ENCODE results near the gene AUTS2. TPM values are rescaled to one million over a fixed set of nuclear protein-coding genes. Genes with fewer than 3 reads are reported as not detected.

AUTS2 gene
- total and polyA plus RNA-seq, 9 of the 15 experiments (the other 6 are each of a cell fraction or from before 2014, with no cell fraction given), result 0.58 TPM; not detected in 8

DNA sequence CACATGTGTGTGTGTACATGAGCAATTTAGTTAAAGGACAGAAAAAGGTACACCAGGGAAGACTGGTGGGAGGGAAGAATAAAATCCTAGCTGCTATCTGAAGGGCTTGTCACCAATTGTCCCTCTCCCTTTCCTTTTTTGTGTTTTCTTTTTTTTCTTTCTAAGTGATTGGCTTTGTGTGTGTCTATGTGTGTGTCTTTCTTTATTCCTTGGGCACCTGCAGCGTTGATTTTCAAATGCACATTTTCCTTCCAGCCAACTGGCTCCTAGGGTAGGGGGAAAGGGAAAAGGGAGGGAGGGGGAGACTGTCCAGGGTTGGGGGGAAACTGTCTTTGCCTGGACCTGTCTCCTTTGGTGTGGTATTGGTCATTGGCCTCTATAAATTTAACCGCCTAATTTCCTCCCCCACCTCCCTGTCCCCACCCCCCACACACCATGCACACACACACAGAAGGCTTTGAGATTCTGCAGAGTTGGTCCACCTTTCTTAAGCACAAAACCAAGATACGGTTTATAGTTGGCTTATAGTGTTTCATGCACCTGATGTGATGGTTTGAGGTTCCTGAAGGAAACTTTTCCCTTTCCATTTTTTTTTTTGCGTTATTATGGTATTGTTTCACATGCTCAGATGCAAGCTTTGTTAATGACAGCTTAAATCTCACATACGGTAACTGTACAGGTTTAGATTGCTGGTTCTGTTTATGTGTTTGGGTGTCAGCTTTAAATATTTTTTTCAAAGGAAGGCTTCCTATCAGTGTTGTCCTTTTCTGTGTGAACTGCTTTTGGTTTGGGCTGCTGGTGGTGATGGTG, 2.6 kb downstream of the AUTS2 start (continued):
- TF ChIP-seq BDP1 (IDR thresholded peaks at IDR 0.05; ENCODE audit: insufficient read depth, insufficient read length) (no peak), ZNF311 (CRISPR knock-in tag; IDR thresholded peaks at IDR 0.05) (no peak), HLTF (IDR thresholded peaks at IDR 0.05) (no peak)
- TF ChIP-seq, protein P1, sequence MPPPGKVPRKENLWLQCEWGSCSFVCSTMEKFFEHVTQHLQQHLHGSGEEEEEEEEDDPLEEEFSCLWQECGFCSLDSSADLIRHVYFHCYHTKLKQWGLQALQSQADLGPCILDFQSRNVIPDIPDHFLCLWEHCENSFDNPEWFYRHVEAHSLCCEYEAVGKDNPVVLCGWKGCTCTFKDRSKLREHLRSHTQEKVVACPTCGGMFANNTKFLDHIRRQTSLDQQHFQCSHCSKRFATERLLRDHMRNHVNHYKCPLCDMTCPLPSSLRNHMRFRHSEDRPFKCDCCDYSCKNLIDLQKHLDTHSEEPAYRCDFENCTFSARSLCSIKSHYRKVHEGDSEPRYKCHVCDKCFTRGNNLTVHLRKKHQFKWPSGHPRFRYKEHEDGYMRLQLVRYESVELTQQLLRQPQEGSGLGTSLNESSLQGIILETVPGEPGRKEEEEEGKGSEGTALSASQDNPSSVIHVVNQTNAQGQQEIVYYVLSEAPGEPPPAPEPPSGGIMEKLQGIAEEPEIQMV (tag; conservative IDR thresholded peaks at IDR 0.05; ENCODE audit: low read depth), result no peak
- TF ChIP-seq, protein P2, sequence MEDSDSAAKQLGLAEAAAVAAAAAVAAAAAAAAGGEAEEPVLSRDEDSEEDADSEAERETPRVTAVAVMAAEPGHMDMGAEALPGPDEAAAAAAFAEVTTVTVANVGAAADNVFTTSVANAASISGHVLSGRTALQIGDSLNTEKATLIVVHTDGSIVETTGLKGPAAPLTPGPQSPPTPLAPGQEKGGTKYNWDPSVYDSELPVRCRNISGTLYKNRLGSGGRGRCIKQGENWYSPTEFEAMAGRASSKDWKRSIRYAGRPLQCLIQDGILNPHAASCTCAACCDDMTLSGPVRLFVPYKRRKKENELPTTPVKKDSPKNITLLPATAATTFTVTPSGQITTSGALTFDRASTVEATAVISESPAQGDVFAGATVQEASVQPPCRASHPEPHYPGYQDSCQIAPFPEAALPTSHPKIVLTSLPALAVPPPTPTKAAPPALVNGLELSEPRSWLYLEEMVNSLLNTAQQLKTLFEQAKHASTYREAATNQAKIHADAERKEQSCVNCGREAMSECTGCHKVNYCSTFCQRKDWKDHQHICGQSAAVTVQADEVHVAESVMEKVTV (CRISPR knock-in tag; IDR thresholded peaks at IDR 0.05), result no peak

DNA sequence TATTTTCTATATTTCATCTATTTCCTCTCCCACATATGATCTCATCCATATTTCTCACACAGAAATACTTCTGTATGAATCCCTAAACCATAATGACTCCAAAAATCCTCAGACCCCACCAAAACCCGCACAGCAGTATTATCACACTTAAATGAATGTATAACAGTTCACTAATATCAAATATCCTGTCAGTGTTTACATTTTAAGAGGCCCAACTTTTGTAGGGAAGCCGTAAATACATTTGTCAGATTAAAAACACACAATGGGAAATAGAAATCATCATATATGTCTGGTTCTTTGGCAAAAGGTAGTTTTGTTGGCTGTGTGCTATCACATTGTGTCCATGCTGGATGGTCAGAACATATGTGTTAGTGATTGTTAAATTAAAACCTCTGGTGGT, 4.2 kb downstream of the AUTS2 start:
- Histone ChIP-seq H3K4me2 (ENCODE audit: insufficient read depth, low read length) (no peak overlapping the region), H3K27ac (ENCODE audit: extremely low read depth, low read depth, low read length) (no peak overlapping the region), H3K9ac (ENCODE audit: insufficient read depth in 1 of 2, low read depth in 2 of 2, low read length in 2 of 2) (no peak overlapping the region), H3K36me3 (ENCODE audit: control insufficient read depth, insufficient read depth, low read length) (no peaks in the 10 kb centered on the region), H2AFZ (ENCODE audit: low read depth, low read length) (no peak overlapping the region), H4K20me1 (replicated peaks; ENCODE audit: control insufficient read depth, insufficient read depth, low read length) (no peaks in the 10 kb centered on the region), H3K9me1 (ENCODE audit: control insufficient read depth, insufficient read depth, low read length) (no peaks in the 10 kb centered on the region), H3K9me3 (replicated peaks; ENCODE audit: control insufficient read depth, insufficient read depth, low read depth, low read length) (no peaks in the 10 kb centered on the region), H3K4me1 (replicated peaks in 1 of 2; ENCODE audit: control insufficient read depth in 2 of 2, insufficient read depth in 2 of 2, low read length in 2 of 2) (peaks cover 0 to 22% of the 10 kb centered on the region in 2 experiments; a peak in 2 of 5 replicates), H3K4me3 (no peak overlapping the region), H3K79me2 (ENCODE audit: control insufficient read depth, insufficient read depth, low read length) (no peaks in the 10 kb centered on the region), H3K27me3 (ENCODE audit: control insufficient read depth in 2 of 2, insufficient read depth in 2 of 2, low read length in 2 of 2) (peaks cover 10 to 13% of the 10 kb centered on the region in 2 experiments; a peak in 3 of 5 replicates)
- DNase-seq (ENCODE audit: extremely low read depth in 1 of 4, low spot score in 3 of 4) (no peak), ATAC-seq (no peak), FAIRE-seq (no peak)
- in situ Hi-C loops (cut with MboI), result no loop called here
- ChIA-PET POLR2A (no interaction called here), CTCF (ENCODE audit: low intra/inter-chr PET ratio) (interaction anchor here (0.7 kb wide), 1 partner anchor 177 kb away, joined by 3 read pairs; no protein-coding TSS in a partner anchor)
- WGBS (ENCODE audit: insufficient coverage, low coverage, missing lambda C conversion rate), result 0% methylated on average over 2 of the region's 2 CpGs
- BruUV-seq (replicated peaks), result no TSS peak
- intact Hi-C loops (cut with micrococcal nuclease), result no loop called here
- TF ChIP-seq, protein P3, sequence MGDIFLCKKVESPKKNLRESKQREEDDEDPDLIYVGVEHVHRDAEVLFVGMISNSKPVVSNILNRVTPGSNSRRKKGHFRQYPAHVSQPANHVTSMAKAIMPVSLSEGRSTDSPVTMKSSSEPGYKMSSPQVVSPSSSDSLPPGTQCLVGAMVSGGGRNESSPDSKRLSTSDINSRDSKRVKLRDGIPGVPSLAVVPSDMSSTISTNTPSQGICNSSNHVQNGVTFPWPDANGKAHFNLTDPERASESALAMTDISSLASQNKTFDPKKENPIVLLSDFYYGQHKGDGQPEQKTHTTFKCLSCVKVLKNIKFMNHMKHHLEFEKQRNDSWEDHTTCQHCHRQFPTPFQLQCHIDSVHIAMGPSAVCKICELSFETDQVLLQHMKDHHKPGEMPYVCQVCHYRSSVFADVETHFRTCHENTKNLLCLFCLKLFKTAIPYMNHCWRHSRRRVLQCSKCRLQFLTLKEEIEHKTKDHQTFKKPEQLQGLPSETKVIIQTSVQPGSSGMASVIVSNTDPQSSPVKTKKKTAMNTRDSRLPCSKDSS (IDR thresholded peaks at IDR 0.05; ENCODE audit: low read depth, partially characterized antibody), result no peak
- TF ChIP-seq MCM7 (IDR thresholded peaks at IDR 0.05) (no peak), RBM39 (optimal IDR thresholded peaks at IDR 0.05; ENCODE audit: low read depth, low read length) (no peak), ZNF347 (CRISPR knock-in tag; IDR thresholded peaks at IDR 0.05; ENCODE audit: low read depth) (no peak)
- TF ChIP-seq, protein P4, sequence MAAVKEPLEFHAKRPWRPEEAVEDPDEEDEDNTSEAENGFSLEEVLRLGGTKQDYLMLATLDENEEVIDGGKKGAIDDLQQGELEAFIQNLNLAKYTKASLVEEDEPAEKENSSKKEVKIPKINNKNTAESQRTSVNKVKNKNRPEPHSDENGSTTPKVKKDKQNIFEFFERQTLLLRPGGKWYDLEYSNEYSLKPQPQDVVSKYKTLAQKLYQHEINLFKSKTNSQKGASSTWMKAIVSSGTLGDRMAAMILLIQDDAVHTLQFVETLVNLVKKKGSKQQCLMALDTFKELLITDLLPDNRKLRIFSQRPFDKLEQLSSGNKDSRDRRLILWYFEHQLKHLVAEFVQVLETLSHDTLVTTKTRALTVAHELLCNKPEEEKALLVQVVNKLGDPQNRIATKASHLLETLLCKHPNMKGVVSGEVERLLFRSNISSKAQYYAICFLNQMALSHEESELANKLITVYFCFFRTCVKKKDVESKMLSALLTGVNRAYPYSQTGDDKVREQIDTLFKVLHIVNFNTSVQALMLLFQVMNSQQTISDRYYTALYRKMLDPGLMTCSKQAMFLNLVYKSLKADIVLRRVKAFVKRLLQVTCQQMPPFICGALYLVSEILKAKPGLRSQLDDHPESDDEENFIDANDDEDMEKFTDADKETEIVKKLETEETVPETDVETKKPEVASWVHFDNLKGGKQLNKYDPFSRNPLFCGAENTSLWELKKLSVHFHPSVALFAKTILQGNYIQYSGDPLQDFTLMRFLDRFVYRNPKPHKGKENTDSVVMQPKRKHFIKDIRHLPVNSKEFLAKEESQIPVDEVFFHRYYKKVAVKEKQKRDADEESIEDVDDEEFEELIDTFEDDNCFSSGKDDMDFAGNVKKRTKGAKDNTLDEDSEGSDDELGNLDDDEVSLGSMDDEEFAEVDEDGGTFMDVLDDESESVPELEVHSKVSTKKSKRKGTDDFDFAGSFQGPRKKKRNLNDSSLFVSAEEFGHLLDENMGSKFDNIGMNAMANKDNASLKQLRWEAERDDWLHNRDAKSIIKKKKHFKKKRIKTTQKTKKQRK (IDR thresholded peaks at IDR 0.05; ENCODE audit: borderline replicate concordance, low read depth, low read length), result no peak
